ENCODE data around the gene PPP1R26. TPM values are rescaled to one million over a fixed set of nuclear protein-coding genes. Genes with fewer than 3 reads are reported as not detected.

PPP1R26 gene
- total RNA-seq, 1 experiment from 2014 or later = 32.0 TPM

- no peak overlapping the region for H3K9ac ChIP-seq (ENCODE audit: low read length)
- TF ChIP-seq CEBPB (IDR thresholded peaks at IDR 0.05; ENCODE audit: low read depth) (no peak), ZNF274 (IDR thresholded peaks at IDR 0.05; ENCODE audit: low read depth, low read length) (no peak), FOSL1 (IDR thresholded peaks at IDR 0.05; ENCODE audit: low read depth) (no peak), POLR2A (IDR thresholded peaks at IDR 0.05; ENCODE audit: borderline replicate concordance, extremely low read depth, insufficient read depth, insufficient read length) (no peak), REST (IDR thresholded peaks at IDR 0.05; ENCODE audit: low read depth) (no peak), JUND (IDR thresholded peaks at IDR 0.05) (no peak), POLR2AphosphoS5 (IDR thresholded peaks at IDR 0.05; ENCODE audit: low read depth, low read length) (no peak), CTCF (IDR thresholded peaks at IDR 0.05 in 2 of 3, conservative IDR thresholded peaks at IDR 0.05 in 1 of 3; ENCODE audit: borderline replicate concordance in 1 of 3, insufficient read depth in 1 of 3, low read depth in 2 of 3, low read length in 2 of 3) (no peak), CBX3 (IDR thresholded peaks at IDR 0.05; ENCODE audit: low read depth) (no peak), EZH2 (IDR thresholded peaks at IDR 0.05) (no peak), SP1 (IDR thresholded peaks at IDR 0.05; ENCODE audit: low read depth) (no peak), ZFX (IDR thresholded peaks at IDR 0.05) (no peak), MAX (IDR thresholded peaks at IDR 0.05) (no peak), EZH2phosphoT487 (IDR thresholded peaks at IDR 0.05; ENCODE audit: borderline replicate concordance) (no peak), RAD21 (IDR thresholded peaks at IDR 0.05; ENCODE audit: low read depth) (no peak), ZBTB33 (IDR thresholded peaks at IDR 0.05; ENCODE audit: extremely low read depth, insufficient replicate concordance, low read length) (no peak)
- no peaks in the 10 kb centered on the region for H3K79me2 ChIP-seq (ENCODE audit: insufficient read depth, low read length)
- H4K20me1 ChIP-seq (ENCODE audit: insufficient read depth) = no peaks in the 10 kb centered on the region
- no peaks in the 10 kb centered on the region for H3K9me3 ChIP-seq (ENCODE audit: control insufficient read depth in 1 of 2, insufficient read depth in 1 of 2, low read depth in 1 of 2, low read length in 2 of 2)
- DNase-seq (ENCODE audit: low read depth, low spot score) = no peak
- ChIA-PET POLR2A (no interaction called here), CTCF (no interaction called here), RAD21 (ENCODE audit: low non-redundant PET in 1 of 2, low total read pairs in 2 of 2, uncharacterized antibody in 2 of 2, unreplicated experiment in 2 of 2) (no interaction called here)
- ATAC-seq = no peak
- H3K9me2 ChIP-seq (ENCODE audit: insufficient read depth) = no peaks in the 10 kb centered on the region
- no peaks in the 10 kb centered on the region for H3K36me3 ChIP-seq (ENCODE audit: control insufficient read depth in 1 of 2, insufficient read depth in 2 of 2, low read length in 2 of 2)
- no peak overlapping the region for H3K27ac ChIP-seq (ENCODE audit: low read depth, low read length)
- no peak overlapping the region for H3K4me2 ChIP-seq (ENCODE audit: low read length)
- BruUV-seq (replicated peaks) = no TSS peak
- no peaks in the 10 kb centered on the region for H3K27me3 ChIP-seq (ENCODE audit: insufficient read depth, low read length)
- H2AFZ ChIP-seq (ENCODE audit: low read depth, low read length, poor library complexity, severe bottlenecking) = no peak overlapping the region
- no peak overlapping the region for H3K4me3 ChIP-seq (replicated peaks in 1 of 2; ENCODE audit: low read depth in 1 of 2, low read length in 2 of 2)
- peaks cover 0 to 9% of the 10 kb centered on the region in 2 experiments; a peak in 3 of 4 replicates for H3K4me1 ChIP-seq (ENCODE audit: control insufficient read depth in 1 of 2, insufficient read depth in 2 of 2, low read length in 2 of 2)
- intact Hi-C loops (cut with micrococcal nuclease) = no loop called here
Measured at GRCh38 chr9:135522137-135522877, 42.7 kb downstream of the PPP1R26 start.

Data from HCT116 (cell line).